Thyroid gland (tissue), 4 donors: ENCODE data around the gene KASH5. TPM values are rescaled to one million over a fixed set of nuclear protein-coding genes. Genes with fewer than 3 reads are reported as not detected.
A peak's percentile ranks its signal among the peaks of the same experiment; 100 is the strongest.

ENCODE experiments used
- DNase-seq, 2 donors: peaks; one replicate each; pipeline ENCODE4 v3.0.0-alpha.2; 2019
- H3K27ac ChIP-seq, 3 donors: fragments of 200-600 bp; sonication (generic); 1 replicate in 2 of 3; 2 replicates in 1 of 3; pipeline ENCODE4 v1.5.1; 2016 to 2019; ENCODE audit warnings: mild to moderate bottlenecking in 1 of 3, moderate library complexity in 1 of 3
- H3K27me3 ChIP-seq: fragments of 200-600 bp; sonication (generic); one replicate; pipeline ENCODE4 v1.5.1; 2019
- H3K36me3 ChIP-seq, 2 donors: fragments of 200-600 bp; sonication (generic); one replicate each; pipeline ENCODE4 v1.5.1; 2016 to 2019
- H3K4me1 ChIP-seq, 2 donors: fragments of 200-600 bp; sonication (generic); one replicate each; pipeline ENCODE4 v1.5.1; 2017 to 2019
- H3K4me3 ChIP-seq, 3 donors: fragments of 200-600 bp; sonication (generic); replicated peaks in 1 of 3; 1 replicate in 2 of 3; 2 replicates in 1 of 3; pipeline ENCODE4 v1.5.1; 2016; ENCODE audit warnings: mild to moderate bottlenecking in 1 of 3
- H3K9me3 ChIP-seq: fragments of 200-600 bp; sonication (generic); one replicate; pipeline ENCODE4 v1.5.1; 2017
- CTCF ChIP-seq, 6 experiments: fragments of 200-600 bp in 3 of 6; fragments of 450-650 bp in 3 of 6; sonication (generic) in 3 of 6; IDR thresholded peaks; one replicate each; pipeline ENCODE4 v1.5.1; 2016 to 2019; ENCODE audit warnings: antibody characterized with exemption in 6 of 6, mild to moderate bottlenecking in 2 of 6, inconsistent platforms in 1 of 6, moderate library complexity in 1 of 6
- POLR2A ChIP-seq, 2 donors: fragments of 450-650 bp; IDR thresholded peaks; one replicate each; pipeline ENCODE4 v1.6.1; 2017; ENCODE audit warnings: antibody characterized with exemption in 2 of 2, mild to moderate bottlenecking in 2 of 2, moderate library complexity in 1 of 2
- WGBS, 2 donors: methylation state at CpG; one replicate each; pipeline ENCODE4 v1.1.5; 2017; 5-methylcytosine and 5-hydroxymethylcytosine counted together
- intact Hi-C: fragments of 100-400 bp; cut with DNase I; formaldehyde crosslinking; loops from one replicate; pipeline ENCODE4 v1.15.1; 2023
- total RNA-seq, 4 donors: library from RNA; depleted of rRNA; stranded (reverse); fragments of >200 nt; gene quantifications; one replicate each; pipeline ENCODE4 v1.2.3, GENCODE V29; 2016

The KASH5 gene
- total RNA-seq, 4 donors from 2014 or later: 1.3 TPM; not detected in 3

- Histone ChIP-seq H3K27ac (no peak overlapping the region), H3K4me1 (peaks cover 5 to 13% of the 10 kb centered on the region in 2 donors), H3K36me3 (peaks cover 0 to 5% of the 10 kb centered on the region in 2 donors), H3K4me3 (no peak overlapping the region), H3K27me3 (no peaks in the 10 kb centered on the region), H3K9me3 (no peaks in the 10 kb centered on the region)
- WGBS, 2 donors: 91 to 95% methylated on average over 7 of the region's 7 CpGs
- DNase-seq: no peak
- no peak for TF ChIP-seq CTCF (IDR thresholded peaks at IDR 0.05)
- TF ChIP-seq POLR2A (IDR thresholded peaks at IDR 0.05): no peak
- intact Hi-C loops: no loop called here
These were observed 62.4 kb downstream of the KASH5 start for GRCh38 chr19:49450405-49450804.

- intact Hi-C loops: no loop called here
- H3K9me3 ChIP-seq: no peaks in the 10 kb centered on the region
- H3K4me1 ChIP-seq: peaks cover 5 to 13% of the 10 kb centered on the region in 2 donors
- TF ChIP-seq CTCF (IDR thresholded peaks at IDR 0.05) (peak in 2 of 6 experiments; percentile 30), POLR2A (IDR thresholded peaks at IDR 0.05) (peak in 1 of 2 donors; percentile 70)
- peak within 1 kb of the TSS; percentile 67 to 92 (median 85) for H3K4me3 ChIP-seq
- DNase-seq: peak; percentile 99
- H3K27ac ChIP-seq: peak within 1 kb of the TSS; percentile 82 to 97 (median 91)
- 1 to 2% methylated on average over 31 to 41 of the region's 42 CpGs for WGBS, 2 donors
- H3K27me3 ChIP-seq: no peaks in the 10 kb centered on the region
- H3K36me3 ChIP-seq: peaks cover 0 to 5% of the 10 kb centered on the region in 2 donors
These were observed 63.6 kb downstream of the KASH5 start, which contains the start of gene PIH1D1 for GRCh38 chr19:49451430-49452181. Gene PIH1D1, minus strand, starts transcription at chr19:49451814. Its CDS starts 240 bp downstream, at chr19:49451574.

- TF ChIP-seq CTCF (IDR thresholded peaks at IDR 0.05): peak in 1 of 6 experiments; percentile 2
- TF ChIP-seq POLR2A (IDR thresholded peaks at IDR 0.05): peak in 1 of 2 donors; percentile 84
- peaks cover 0 to 5% of the 10 kb centered on the region in 2 donors for H3K36me3 ChIP-seq
- no peaks in the 10 kb centered on the region for H3K9me3 ChIP-seq
- DNase-seq: peak; percentile 97 to 98
- H3K27ac ChIP-seq: peak within 1 kb of the TSS; percentile 82 to 97 (median 91)
- peaks cover 5 to 13% of the 10 kb centered on the region in 2 donors for H3K4me1 ChIP-seq
- WGBS, 2 donors: 0 to 1% methylated on average over 27 to 64 of the region's 66 CpGs
- peak within 1 kb of the TSS; percentile 11 to 55 (median 53) for H3K4me3 ChIP-seq
- intact Hi-C loops: no loop called here
- no peaks in the 10 kb centered on the region for H3K27me3 ChIP-seq
These were observed 65.1 kb downstream of the KASH5 start, which contains the start of gene ALDH16A1 for GRCh38 chr19:49453013-49453756. Gene ALDH16A1, plus strand, starts transcription at chr19:49453225. Its CDS starts 107 bp downstream, at chr19:49453332.

GRCh38 chr19:49453757-49454240 is 65.8 kb downstream of the KASH5 start:
- peak overlapping the region; percentile 82 to 97 (median 91) for H3K27ac ChIP-seq
- H3K27me3 ChIP-seq: no peaks in the 10 kb centered on the region
- H3K4me3 ChIP-seq: peak overlapping the region in 2 of 3 donors; percentile 11 to 55
- H3K36me3 ChIP-seq: peaks cover 0 to 5% of the 10 kb centered on the region in 2 donors
- peaks cover 5 to 13% of the 10 kb centered on the region in 2 donors for H3K4me1 ChIP-seq
- no peaks in the 10 kb centered on the region for H3K9me3 ChIP-seq
- intact Hi-C loops: no loop called here
- TF ChIP-seq POLR2A (IDR thresholded peaks at IDR 0.05) (no peak), CTCF (IDR thresholded peaks at IDR 0.05) (no peak)
- no peak for DNase-seq
- 44 to 46% methylated on average over 10 of the region's 10 CpGs for WGBS, 2 donors
